Amniotic stem cell (primary cell): ENCODE data around the gene RNF123.

Experiments used
- DNase-seq: peaks from one replicate; lab custom pipeline; 2025; lab: John Stamatoyannopoulos, UW

RNF123 gene

GRCh38 chr3:49750056-49750455 is 60.7 kb downstream of the RNF123 start:
- DNase-seq = no peak

- DNase-seq = no peak
These were observed 62.1 kb downstream of the RNF123 start for GRCh38 chr3:49751501-49751900.

- DNase-seq = no peak
These were observed 65.2 kb downstream of the RNF123 start for GRCh38 chr3:49754536-49754935.

DNA sequence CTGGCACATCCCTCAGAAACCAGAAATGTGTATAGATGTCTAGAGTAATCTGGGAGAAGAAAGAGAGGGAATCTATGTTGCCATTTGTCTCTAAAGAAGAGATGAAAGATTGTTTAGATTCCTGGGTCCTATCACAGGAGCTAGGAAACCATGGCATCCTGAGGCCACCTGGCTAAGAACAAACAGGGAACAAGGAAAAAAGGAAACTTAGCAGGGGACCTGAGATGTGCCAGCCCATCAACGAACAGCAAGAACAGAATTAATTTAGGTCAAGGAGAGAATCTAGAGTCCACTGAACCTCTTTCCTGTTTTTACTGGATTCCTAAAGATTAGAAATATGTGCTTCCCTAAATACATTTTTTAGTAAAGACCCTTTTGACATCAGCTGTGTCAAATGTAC is 66.7 kb downstream of the RNF123 start:
- DNase-seq = no peak

DNA sequence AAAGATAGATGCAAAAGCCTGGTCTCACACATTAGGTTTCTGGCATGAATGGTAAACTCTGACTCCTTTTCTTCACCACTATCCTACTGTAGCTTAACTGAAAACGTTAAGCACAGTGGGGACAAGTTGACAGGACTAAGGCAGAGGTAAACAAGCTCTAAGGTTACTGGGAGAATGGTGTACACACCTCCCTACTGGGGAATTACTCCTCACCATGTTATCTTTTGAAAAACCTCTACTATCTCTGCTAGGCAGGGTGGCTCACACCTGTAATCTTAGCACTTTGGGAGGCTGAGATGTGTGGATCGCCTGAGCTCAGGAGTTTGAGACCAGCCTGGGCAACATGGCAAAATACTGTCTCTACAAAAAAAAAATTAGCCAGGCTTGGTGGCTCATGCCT is 67.8 kb downstream of the RNF123 start:
- no peak for DNase-seq

DNA sequence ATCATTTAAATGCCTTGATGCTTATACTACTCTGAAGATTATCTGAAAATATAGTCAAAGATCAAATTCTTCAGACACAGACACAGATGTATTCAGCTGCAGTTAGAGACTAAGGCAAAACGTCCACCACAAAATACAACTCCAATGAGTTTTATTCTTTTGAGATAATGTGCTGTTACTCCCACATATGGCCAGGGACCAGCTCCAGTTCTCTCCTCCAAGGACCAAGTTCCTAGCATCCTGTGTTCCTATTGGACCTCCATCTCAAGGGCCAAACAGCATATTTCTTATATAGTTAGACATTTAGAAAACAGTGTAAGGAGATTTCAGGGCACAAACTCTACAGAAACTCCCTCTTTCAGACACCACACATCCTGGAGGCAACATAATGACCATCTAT is 69.9 kb downstream of the RNF123 start:
- DNase-seq = no peak

GRCh38 chr3:49761661-49762060 is 72.3 kb downstream of the RNF123 start:
- DNase-seq = no peak

DNA sequence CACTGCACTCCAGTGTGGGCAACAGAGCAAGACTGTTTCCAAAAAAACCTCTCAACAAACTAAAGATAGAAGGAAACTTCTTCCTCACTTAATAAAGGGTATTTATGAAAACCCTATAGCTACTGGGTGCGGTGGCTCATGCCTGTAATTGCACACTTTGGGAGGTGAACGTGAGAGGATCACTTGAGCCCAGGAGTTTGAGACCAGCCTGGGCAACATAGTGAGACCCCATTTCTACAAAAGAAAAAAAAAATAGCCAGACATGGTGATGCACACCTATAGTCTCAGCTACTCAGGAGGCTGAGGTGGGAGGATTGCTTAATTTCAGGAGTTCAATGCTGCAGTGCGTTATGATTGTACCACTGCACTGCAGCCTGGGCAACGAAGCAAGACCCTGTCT is 74.6 kb downstream of the RNF123 start:
- DNase-seq = no peak

- no peak for DNase-seq
These were observed 80.0 kb downstream of the RNF123 start for GRCh38 chr3:49769286-49769915.

GRCh38 chr3:49769926-49770325 is 80.6 kb downstream of the RNF123 start:
- no peak for DNase-seq
